ENCODE data around the gene MMP26.

The MMP26 gene

GRCh38 chr11:4697585-4697984 lies 7.0 kb upstream of the MMP26 start, which contains the start of gene OR51E2:
TSS of gene OR51E2 (minus strand) at chr11:4697853. CDS start at chr11:4682711, 15,142 bp downstream.
- Histone ChIP-seq H3K9me3 (ENCODE audit: insufficient read depth, low read length) (no peaks in the 10 kb centered on the region), H3K9me2 (replicated peaks; ENCODE audit: insufficient read depth, low read length) (no peaks in the 10 kb centered on the region), H3K4me3 (ENCODE audit: insufficient read depth, low read length, poor library complexity, severe bottlenecking) (no peak within 1 kb of the TSS), H3K36me3 (ENCODE audit: low read length) (no peaks in the 10 kb centered on the region), H3F3A (ENCODE audit: insufficient read depth) (no peaks in the 10 kb centered on the region), H2AFZ (ENCODE audit: low read depth, low read length, severe bottlenecking) (no peak within 1 kb of the TSS), H3K4me2 (ENCODE audit: low read depth, low read length, poor library complexity, severe bottlenecking) (no peak within 1 kb of the TSS), H4K20me1 (ENCODE audit: low read depth, low read length) (no peaks in the 10 kb centered on the region), H3K79me2 (ENCODE audit: insufficient read depth, low read length) (no peaks in the 10 kb centered on the region), H3K9ac (ENCODE audit: low read length) (no peak within 1 kb of the TSS), H3K27me3 (ENCODE audit: low read length) (no peaks in the 10 kb centered on the region), H3K27ac (ENCODE audit: low read depth, low read length) (no peak within 1 kb of the TSS)
- TF ChIP-seq EZH2phosphoT487 (conservative IDR thresholded peaks at IDR 0.05; ENCODE audit: low read length) = no peak
- no peak for TF ChIP-seq CTCF (IDR thresholded peaks at IDR 0.05; ENCODE audit: insufficient read depth, low read length, poor library complexity, severe bottlenecking)

- Histone ChIP-seq H3F3A (ENCODE audit: insufficient read depth) (no peaks in the 10 kb centered on the region), H3K9me2 (replicated peaks; ENCODE audit: insufficient read depth, low read length) (no peaks in the 10 kb centered on the region), H2AFZ (ENCODE audit: low read depth, low read length, severe bottlenecking) (no peak overlapping the region), H3K4me3 (ENCODE audit: insufficient read depth, low read length, poor library complexity, severe bottlenecking) (no peak overlapping the region), H3K27me3 (ENCODE audit: low read length) (no peaks in the 10 kb centered on the region), H3K79me2 (ENCODE audit: insufficient read depth, low read length) (no peaks in the 10 kb centered on the region), H3K4me2 (ENCODE audit: low read depth, low read length, poor library complexity, severe bottlenecking) (no peak overlapping the region), H3K36me3 (ENCODE audit: low read length) (no peaks in the 10 kb centered on the region), H3K9me3 (ENCODE audit: insufficient read depth, low read length) (no peaks in the 10 kb centered on the region), H3K9ac (ENCODE audit: low read length) (no peak overlapping the region), H4K20me1 (ENCODE audit: low read depth, low read length) (no peaks in the 10 kb centered on the region), H3K27ac (ENCODE audit: low read depth, low read length) (no peak overlapping the region)
- TF ChIP-seq EZH2phosphoT487 (conservative IDR thresholded peaks at IDR 0.05; ENCODE audit: low read length) (no peak), CTCF (IDR thresholded peaks at IDR 0.05; ENCODE audit: insufficient read depth, low read length, poor library complexity, severe bottlenecking) (no peak)
These were observed 4.7 kb upstream of the MMP26 start for GRCh38 chr11:4699697-4700435.

GRCh38 chr11:4700436-4700820 lies 4.2 kb upstream of the MMP26 start:
- Histone ChIP-seq H3K4me3 (ENCODE audit: insufficient read depth, low read length, poor library complexity, severe bottlenecking) (no peak overlapping the region), H4K20me1 (ENCODE audit: low read depth, low read length) (no peaks in the 10 kb centered on the region), H3K79me2 (ENCODE audit: insufficient read depth, low read length) (no peaks in the 10 kb centered on the region), H3K36me3 (ENCODE audit: low read length) (no peaks in the 10 kb centered on the region), H3F3A (ENCODE audit: insufficient read depth) (no peaks in the 10 kb centered on the region), H3K27ac (ENCODE audit: low read depth, low read length) (no peak overlapping the region), H3K9me2 (replicated peaks; ENCODE audit: insufficient read depth, low read length) (no peaks in the 10 kb centered on the region), H3K4me2 (ENCODE audit: low read depth, low read length, poor library complexity, severe bottlenecking) (no peak overlapping the region), H3K9me3 (ENCODE audit: insufficient read depth, low read length) (no peaks in the 10 kb centered on the region), H2AFZ (ENCODE audit: low read depth, low read length, severe bottlenecking) (no peak overlapping the region), H3K27me3 (ENCODE audit: low read length) (no peaks in the 10 kb centered on the region), H3K9ac (ENCODE audit: low read length) (no peak overlapping the region)
- no peak for TF ChIP-seq EZH2phosphoT487 (conservative IDR thresholded peaks at IDR 0.05; ENCODE audit: low read length)
- no peak for TF ChIP-seq CTCF (IDR thresholded peaks at IDR 0.05; ENCODE audit: insufficient read depth, low read length, poor library complexity, severe bottlenecking)

Measured in SU-DHL-6 (cell line).